Activated gamma-delta T cell treated with anti-CD3 and anti-CD28 coated beads, Interleukin-2, amount 50 U/mL, for 16 hours (primary cell): Measurements from ENCODE around the gene CWF19L2.

Source experiments
- DNase-seq: peaks from one replicate; pipeline ENCODE4 v3.0.0-alpha.2; 2020; ENCODE audit warnings: low read depth

The CWF19L2 gene

DNA sequence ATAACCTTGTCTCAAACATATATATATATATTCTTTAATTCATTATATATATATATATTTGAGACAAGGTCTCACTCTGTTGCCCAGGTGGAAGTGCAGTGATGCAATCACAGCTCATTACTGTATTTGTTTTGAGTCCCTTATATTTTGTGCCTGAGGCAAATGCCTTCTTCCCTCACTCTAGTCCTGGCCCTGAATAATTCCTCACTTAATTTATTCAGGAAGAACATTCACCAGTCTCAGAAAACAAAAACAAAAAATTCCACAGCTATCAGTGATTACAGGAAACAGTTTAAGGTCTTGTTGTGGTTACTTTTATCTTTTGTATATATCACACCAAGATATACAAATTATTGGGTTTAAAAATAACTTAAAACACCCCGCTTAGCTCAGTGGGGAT is 155.7 kb downstream of the CWF19L2 start:
- DNase-seq: no peak

DNA sequence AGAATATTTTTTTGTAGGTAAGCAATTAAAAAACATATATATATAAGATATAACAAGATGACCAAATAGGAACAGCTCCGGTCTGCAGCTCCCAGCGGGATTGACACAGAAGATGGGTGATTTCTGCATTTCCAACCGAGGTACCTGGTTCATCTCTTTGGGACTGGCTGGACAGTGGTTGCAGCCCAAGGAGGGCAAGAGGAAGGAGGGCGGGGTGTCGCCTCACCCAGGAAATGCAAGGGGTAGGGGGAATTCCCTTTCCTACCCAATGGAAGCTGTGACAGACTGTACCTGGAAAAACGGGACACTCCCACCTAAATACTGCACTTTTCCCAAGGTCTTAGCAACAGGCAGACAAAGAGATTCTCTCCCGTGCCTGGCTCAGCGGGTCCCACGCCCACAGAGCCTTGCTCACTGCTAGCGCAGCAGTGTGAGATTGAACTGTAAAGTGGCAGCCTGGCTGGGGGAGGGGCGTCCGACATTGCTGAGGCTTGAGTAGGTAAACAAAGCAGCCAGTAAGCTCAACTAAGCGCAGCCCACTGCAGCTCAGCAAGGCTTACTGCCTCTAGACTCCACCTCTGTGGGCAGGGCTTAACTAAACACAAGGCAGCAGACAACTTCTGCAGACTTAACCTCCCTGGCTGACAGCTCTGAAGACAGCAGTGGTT is 163.8 kb downstream of the CWF19L2 start:
- DNase-seq: no peak

DNA sequence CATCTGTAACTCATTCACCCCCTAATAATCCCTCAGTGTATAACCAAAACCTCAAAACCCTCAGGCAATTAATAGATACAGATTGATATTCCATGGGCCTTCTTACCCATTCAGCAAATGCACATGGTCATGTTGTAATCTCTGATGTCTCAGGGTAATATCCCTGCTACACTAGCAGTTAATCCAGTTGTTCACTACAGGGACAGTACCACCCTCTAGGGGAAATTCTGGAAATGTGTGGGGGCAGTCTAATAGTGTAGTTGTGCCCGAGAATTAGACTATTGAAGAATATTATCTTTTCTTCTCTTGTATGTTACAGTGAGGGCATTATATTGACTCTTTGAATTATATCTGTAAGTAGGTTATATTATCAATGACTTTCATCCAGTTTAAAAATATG is 175.4 kb downstream of the CWF19L2 start:
- no peak for DNase-seq
